Effector CD8-positive, alpha-beta T cell (primary cell): ENCODE measurements around the gene RIBC2.
A peak's percentile ranks its signal among the peaks of the same experiment; 100 is the strongest.
"Not testable (repeated sequence)": the region's sequence is repeated elsewhere in the genome, so short reads cannot be mapped to it uniquely, and the experiment has no call there.

ENCODE experiments used
- DNase-seq: peaks from one replicate; lab custom pipeline; 2025; lab: John Stamatoyannopoulos, UW
- total RNA-seq, 4 experiments: gene quantifications; one replicate each; lab custom pipeline; 2026; lab: John Stamatoyannopoulos, UW

Gene RIBC2
- 0 to 1.7 (median 0.18) reads per million in 4 experiments for total RNA-seq

GRCh38 chr22:45413368-45414211 lies at the start of gene RIBC2, which contains the start of gene SMC1B:
Gene RIBC2, plus strand, starts transcription at chr22:45413693. Its CDS starts 194 bp downstream, at chr22:45413887.
Gene SMC1B, minus strand, starts transcription at chr22:45413599. Its CDS starts 32 bp downstream, at chr22:45413567.
- peak; percentile 72 for DNase-seq

- no peak for DNase-seq
These were observed 46.8 kb upstream of the RIBC2 start for GRCh38 chr22:45366713-45367112.

GRCh38 chr22:45373592-45373991 lies 39.9 kb upstream of the RIBC2 start:
- not testable (repeated sequence) for DNase-seq

- DNase-seq: no peak
These were observed 37.5 kb upstream of the RIBC2 start for GRCh38 chr22:45376009-45376408.

- no peak for DNase-seq
These were observed 36.8 kb upstream of the RIBC2 start for GRCh38 chr22:45376703-45377102.

GRCh38 chr22:45381348-45381747 lies 32.1 kb upstream of the RIBC2 start:
- DNase-seq: no peak

GRCh38 chr22:45389546-45389945 lies 23.9 kb upstream of the RIBC2 start:
- no peak for DNase-seq

- no peak for DNase-seq
These were observed 15.7 kb upstream of the RIBC2 start for GRCh38 chr22:45397806-45398205.

- DNase-seq: no peak
These were observed 15.3 kb upstream of the RIBC2 start for GRCh38 chr22:45398214-45398613.

GRCh38 chr22:45399712-45400445 lies 13.6 kb upstream of the RIBC2 start:
- DNase-seq: no peak

- DNase-seq: no peak
These were observed 11.0 kb upstream of the RIBC2 start for GRCh38 chr22:45402466-45402985.

- DNase-seq: no peak
These were observed 5.7 kb upstream of the RIBC2 start for GRCh38 chr22:45407793-45408192.

GRCh38 chr22:45413013-45413367 lies 503 bp upstream of the RIBC2 start:
- no peak for DNase-seq

GRCh38 chr22:45418056-45418769 lies 4.7 kb downstream of the RIBC2 start:
- DNase-seq: no peak

- no peak for DNase-seq
These were observed 5.3 kb downstream of the RIBC2 start for GRCh38 chr22:45418770-45419138.

- DNase-seq: no peak
These were observed 6.5 kb downstream of the RIBC2 start for GRCh38 chr22:45420011-45420410.

- no peak for DNase-seq
These were observed 7.0 kb downstream of the RIBC2 start for GRCh38 chr22:45420539-45420938.

- DNase-seq: no peak
These were observed 8.0 kb downstream of the RIBC2 start for GRCh38 chr22:45421349-45422055.

GRCh38 chr22:45422237-45422983 lies 8.9 kb downstream of the RIBC2 start:
- DNase-seq: no peak

- DNase-seq: no peak
These were observed 10.0 kb downstream of the RIBC2 start for GRCh38 chr22:45423524-45423923.

- DNase-seq: no peak
These were observed 10.8 kb downstream of the RIBC2 start for GRCh38 chr22:45424241-45424731.
